ENCODE results near the gene BLOC1S2.
A peak's percentile ranks its signal among the peaks of the same experiment; 100 is the strongest.
"Not testable (repeated sequence)": the region's sequence is repeated elsewhere in the genome, so short reads cannot be mapped to it uniquely, and the experiment has no call there.

Gene BLOC1S2
- total RNA-seq: 32.0 to 59.6 (median 38.1) reads per million in 4 experiments

- DNase-seq: peak; percentile 77
Observed at GRCh38 chr10:100286051-100287033, at the start of gene BLOC1S2. BLOC1S2 (minus strand) TSS chr10:100286680; CDS start chr10:100286659, 21 bp downstream.

GRCh38 chr10:100334762-100335161 is 48.3 kb upstream of the BLOC1S2 start:
- DNase-seq: no peak

- no peak for DNase-seq
Observed at GRCh38 chr10:100333661-100334440, 47.4 kb upstream of the BLOC1S2 start.

- DNase-seq: no peak
Observed at GRCh38 chr10:100333106-100333505, 46.6 kb upstream of the BLOC1S2 start.

GRCh38 chr10:100330079-100330478 is 43.6 kb upstream of the BLOC1S2 start, which contains the start of gene PKD2L1:
PKD2L1 (minus strand) TSS chr10:100330228; CDS start chr10:100330103, 125 bp downstream.
- no peak for DNase-seq

- no peak for DNase-seq
Observed at GRCh38 chr10:100328198-100328597, 41.7 kb upstream of the BLOC1S2 start.

- DNase-seq: no peak
Observed at GRCh38 chr10:100327718-100328009, 41.2 kb upstream of the BLOC1S2 start.

- DNase-seq: no peak
Observed at GRCh38 chr10:100327007-100327717, 40.7 kb upstream of the BLOC1S2 start.

- DNase-seq: no peak
Observed at GRCh38 chr10:100325158-100325557, 38.7 kb upstream of the BLOC1S2 start.

- no peak for DNase-seq
Observed at GRCh38 chr10:100319707-100320402, 33.4 kb upstream of the BLOC1S2 start.

- no peak for DNase-seq
Observed at GRCh38 chr10:100318207-100318606, 31.7 kb upstream of the BLOC1S2 start.

GRCh38 chr10:100315615-100316014 is 29.1 kb upstream of the BLOC1S2 start:
- DNase-seq: no peak

- DNase-seq: no peak
Observed at GRCh38 chr10:100311298-100311697, 24.8 kb upstream of the BLOC1S2 start.

- no peak for DNase-seq
Observed at GRCh38 chr10:100307684-100308083, 21.2 kb upstream of the BLOC1S2 start.

GRCh38 chr10:100306861-100307260 is 20.4 kb upstream of the BLOC1S2 start:
- DNase-seq: no peak

- DNase-seq: no peak
Observed at GRCh38 chr10:100304414-100304813, 17.9 kb upstream of the BLOC1S2 start.

GRCh38 chr10:100303724-100304319 is 17.3 kb upstream of the BLOC1S2 start:
- DNase-seq: no peak

- DNase-seq: not testable (repeated sequence)
Observed at GRCh38 chr10:100301123-100301522, 14.6 kb upstream of the BLOC1S2 start.

- DNase-seq: no peak
Observed at GRCh38 chr10:100297242-100297641, 10.8 kb upstream of the BLOC1S2 start.

GRCh38 chr10:100293066-100293465 is 6.6 kb upstream of the BLOC1S2 start:
- DNase-seq: no peak

GRCh38 chr10:100292300-100292699 is 5.8 kb upstream of the BLOC1S2 start:
- not testable (repeated sequence) for DNase-seq

- DNase-seq: no peak
Observed at GRCh38 chr10:100291356-100291755, 4.9 kb upstream of the BLOC1S2 start.

All from effector CD8-positive, alpha-beta T cell (primary cell).